HG02798 (cell line): ENCODE results near the gene KNDC1.
"Not testable (repeated sequence)": the region's sequence is repeated elsewhere in the genome, so short reads cannot be mapped to it uniquely, and the experiment has no call there.

ENCODE experiments used
- ATAC-seq: cut with Tn5 transposase; IDR thresholded peaks from one replicate; pipeline ENCODE4 v1.9.1; 2021; ENCODE audit warnings: mild to moderate bottlenecking; ENCODE audit not compliant: unreplicated experiment, poor library complexity

Gene KNDC1

GRCh38 chr10:133124357-133125211 is 35.4 kb upstream of the KNDC1 start:
- ATAC-seq: no peak

- no peak for ATAC-seq
Measured at GRCh38 chr10:133125901-133126300, 34.1 kb upstream of the KNDC1 start.

GRCh38 chr10:133126431-133127290 is 33.4 kb upstream of the KNDC1 start:
- ATAC-seq: no peak

- no peak for ATAC-seq
Measured at GRCh38 chr10:133127291-133128125, 32.5 kb upstream of the KNDC1 start.

- no peak for ATAC-seq
Measured at GRCh38 chr10:133128126-133129070, 31.6 kb upstream of the KNDC1 start.

- no peak for ATAC-seq
Measured at GRCh38 chr10:133129071-133129858, 30.8 kb upstream of the KNDC1 start.

GRCh38 chr10:133129859-133130495 is 30.0 kb upstream of the KNDC1 start:
- no peak for ATAC-seq

GRCh38 chr10:133130602-133131001 is 29.4 kb upstream of the KNDC1 start:
- no peak for ATAC-seq

GRCh38 chr10:133131053-133131452 is 29.0 kb upstream of the KNDC1 start:
- ATAC-seq: no peak

- no peak for ATAC-seq
Measured at GRCh38 chr10:133131734-133132472, 28.1 kb upstream of the KNDC1 start.

- ATAC-seq: no peak
Measured at GRCh38 chr10:133132473-133133291, 27.3 kb upstream of the KNDC1 start.

GRCh38 chr10:133133471-133134231 is 26.4 kb upstream of the KNDC1 start:
- ATAC-seq: no peak

- no peak for ATAC-seq
Measured at GRCh38 chr10:133134411-133135115, 25.5 kb upstream of the KNDC1 start.

- ATAC-seq: no peak
Measured at GRCh38 chr10:133135116-133135465, 24.9 kb upstream of the KNDC1 start.

GRCh38 chr10:133137486-133138145 is 22.4 kb upstream of the KNDC1 start:
- ATAC-seq: not testable (repeated sequence)
